ENCODE results near the gene GABPB2.

GABPB2 gene

GRCh38 chr1:151144474-151145303 is 74.1 kb downstream of the GABPB2 start:
- in situ Hi-C loops (cut with HindIII; ENCODE audit: low sequenced_read_pairs), result loop anchor here (5.0 kb wide), 1 partner anchor 47 kb away; no protein-coding TSS in a partner anchor
- no peak for TF ChIP-seq CTCF (IDR thresholded peaks at IDR 0.05; ENCODE audit: low read depth, low read length, missing control alignments)
- no peak for DNase-seq (ENCODE audit: low read depth)
- H3K4me3 ChIP-seq (ENCODE audit: low read depth, low read length), result peak overlapping the region; percentile 70

GRCh38 chr1:151145304-151146071 is 74.9 kb downstream of the GABPB2 start:
- peak overlapping the region; percentile 70 for H3K4me3 ChIP-seq (ENCODE audit: low read depth, low read length)
- DNase-seq (ENCODE audit: low read depth), result no peak
- no peak for TF ChIP-seq CTCF (IDR thresholded peaks at IDR 0.05; ENCODE audit: low read depth, low read length, missing control alignments)
- in situ Hi-C loops (cut with HindIII; ENCODE audit: low sequenced_read_pairs), result no loop called here

- peak overlapping the region; percentile 70 for H3K4me3 ChIP-seq (ENCODE audit: low read depth, low read length)
- no peak for DNase-seq (ENCODE audit: low read depth)
- in situ Hi-C loops (cut with HindIII; ENCODE audit: low sequenced_read_pairs), result no loop called here
- TF ChIP-seq CTCF (IDR thresholded peaks at IDR 0.05; ENCODE audit: low read depth, low read length, missing control alignments), result no peak
Observed at GRCh38 chr1:151146072-151146411, 75.5 kb downstream of the GABPB2 start.

- in situ Hi-C loops (cut with HindIII; ENCODE audit: low sequenced_read_pairs), result no loop called here
- DNase-seq (ENCODE audit: low read depth), result peak; percentile 70
- TF ChIP-seq CTCF (IDR thresholded peaks at IDR 0.05; ENCODE audit: low read depth, low read length, missing control alignments), result no peak
- H3K4me3 ChIP-seq (ENCODE audit: low read depth, low read length), result peak within 1 kb of the TSS; percentile 70
Observed at GRCh38 chr1:151146412-151147131, 76.0 kb downstream of the GABPB2 start, which contains the start of gene SEMA6C. Gene SEMA6C (minus strand): TSS chr1:151146631. CDS start chr1:151142621, 4,010 bp downstream.

- TF ChIP-seq CTCF (IDR thresholded peaks at IDR 0.05; ENCODE audit: low read depth, low read length, missing control alignments), result no peak
- DNase-seq (ENCODE audit: low read depth), result no peak
- in situ Hi-C loops (cut with HindIII; ENCODE audit: low sequenced_read_pairs), result no loop called here
- H3K4me3 ChIP-seq (ENCODE audit: low read depth, low read length), result peak overlapping the region; percentile 70
Observed at GRCh38 chr1:151147132-151147503, 76.6 kb downstream of the GABPB2 start.

GRCh38 chr1:151147665-151148064 is 77.1 kb downstream of the GABPB2 start:
- no peak for DNase-seq (ENCODE audit: low read depth)
- H3K4me3 ChIP-seq (ENCODE audit: low read depth, low read length), result no peak overlapping the region
- no peak for TF ChIP-seq CTCF (IDR thresholded peaks at IDR 0.05; ENCODE audit: low read depth, low read length, missing control alignments)
- in situ Hi-C loops (cut with HindIII; ENCODE audit: low sequenced_read_pairs), result no loop called here

Data from astrocyte of the cerebellum (primary cell).